GM12878 (cell line): ENCODE measurements around the gene EPHA5. TPM values are rescaled to one million over a fixed set of nuclear protein-coding genes. Genes with fewer than 3 reads are reported as not detected.

Experiments used
- ATAC-seq: fragments of 200-7000 bp; cut with Tn5 transposase; 3 replicates; pipeline ENCODE4 v1.9.1; 2020; ENCODE audit warnings: mild to moderate bottlenecking, moderate library complexity
- BruUV-seq: library from RNA; stranded (reverse); fragments of 400-500 nt; replicated peaks from 2 replicates; lab custom pipeline; 2021; lab: Mats Ljungman, UMichigan
- CTCF ChIA-PET: fragments of 300-600 bp; sonication (Branson Sonifier 250); formaldehyde crosslinking; extraction: SDS; loops from one replicate; lab custom pipeline; 2021; ENCODE audit warnings: inconsistent platforms; lab: Yijun Ruan, JAX
- POLR2A ChIA-PET: fragments of 350-600 bp; formaldehyde crosslinking; extraction: SDS; loops from one replicate; lab custom pipeline; 2021; ENCODE audit warnings: inconsistent platforms; lab: Charles Lee
- RAD21 ChIA-PET: fragments of 300-600 bp; sonication (Branson Sonifier 250); formaldehyde crosslinking; loops from one replicate; lab custom pipeline; 2023; ENCODE audit warnings: antibody characterized with exemption; ENCODE audit not compliant: unreplicated experiment; lab: Charles Lee
- SMC1A ChIA-PET: fragments of 300-600 bp; sonication (Branson Sonifier 250); formaldehyde crosslinking; loops from one replicate; lab custom pipeline; 2023; ENCODE audit not compliant: unreplicated experiment, uncharacterized antibody; lab: Charles Lee
- DNase-seq: peaks from one replicate; pipeline ENCODE4 v3.0.0-alpha.2; 2011; ENCODE audit warnings: low read depth, low spot score
- FAIRE-seq: peaks from 3 replicates; lab custom pipeline; 2011; peaks lifted over from hg19 to GRCh38; lab: Jason Lieb, UNC
- H2AFZ ChIP-seq: 2 replicates; pipeline ENCODE4 v1.6.0; 2011; ENCODE audit warnings: low read depth, low read length, control low read depth; ENCODE audit not compliant: control insufficient read depth
- H3K27ac ChIP-seq: 2 replicates; pipeline ENCODE4 v1.5.1; 2011; ENCODE audit warnings: control low read depth; ENCODE audit not compliant: control insufficient read depth, insufficient read depth
- H3K27me3 ChIP-seq, 2 experiments: replicated peaks in 1 of 2; 2 replicates each; pipeline versions ENCODE4 v1.6.0 to v1.6.1; 2011; ENCODE audit warnings: low read length in 1 of 2; ENCODE audit not compliant: control insufficient read depth in 2 of 2, insufficient read depth in 2 of 2
- H3K36me3 ChIP-seq, 2 experiments: 2 replicates each; pipeline ENCODE4 v1.5.1; 2011; ENCODE audit warnings: low read length in 1 of 2; ENCODE audit not compliant: control insufficient read depth in 2 of 2, insufficient read depth in 2 of 2
- H3K4me1 ChIP-seq: 2 replicates; pipeline ENCODE4 v1.6.1; 2011; ENCODE audit warnings: mild to moderate bottlenecking, low read length, moderate library complexity, mixed read lengths; ENCODE audit not compliant: control insufficient read depth, insufficient read depth
- H3K4me2 ChIP-seq: 2 replicates; pipeline ENCODE4 v1.6.0; 2011; ENCODE audit warnings: control low read depth; ENCODE audit not compliant: control insufficient read depth, insufficient read depth
- H3K4me3 ChIP-seq: fragments of 200-600 bp; sonication (generic); 2 replicates; pipeline ENCODE4 v1.5.1; 2016
- H3K79me2 ChIP-seq: 2 replicates; pipeline ENCODE4 v1.6.0; 2011; ENCODE audit warnings: low read length; ENCODE audit not compliant: control insufficient read depth, insufficient read depth
- H3K9ac ChIP-seq: 2 replicates; pipeline ENCODE4 v1.8.0; 2011; ENCODE audit warnings: low read length, control low read depth, mixed read lengths; ENCODE audit not compliant: control insufficient read depth, insufficient read depth
- H3K9me3 ChIP-seq: replicated peaks from 3 replicates; pipeline ENCODE4 v1.5.1; 2011; ENCODE audit warnings: mild to moderate bottlenecking, low read length; ENCODE audit not compliant: control insufficient read depth, insufficient read depth
- H4K20me1 ChIP-seq: 2 replicates; pipeline ENCODE4 v1.6.0; 2011; ENCODE audit not compliant: control insufficient read depth, insufficient read depth
- ASH2L ChIP-seq: fragments of 300-600, 200-600 bp; sonication (generic); IDR thresholded peaks from 2 replicates; pipeline ENCODE4 v1.6.1; 2017; ENCODE audit warnings: low read depth, mild to moderate bottlenecking, borderline replicate concordance
- BCL11A ChIP-seq: IDR thresholded peaks from 2 replicates; pipeline ENCODE4 v1.6.1; 2011; ENCODE audit warnings: low read depth, low read length
- CREB1 ChIP-seq: IDR thresholded peaks from 2 replicates; pipeline ENCODE4 v1.6.1; 2012; ENCODE audit warnings: low read depth, mild to moderate bottlenecking, inconsistent platforms
- ETV6 ChIP-seq, 2 experiments: fragments of 450-650 bp in 1 of 2; IDR thresholded peaks in 1 of 2; conservative IDR thresholded peaks in 1 of 2; 2 replicates each; pipeline ENCODE4 v1.6.1; 2014; ENCODE audit warnings: antibody characterized with exemption in 1 of 2, borderline replicate concordance in 1 of 2, low read depth in 1 of 2, mild to moderate bottlenecking in 1 of 2, moderate library complexity in 1 of 2
- GABPA ChIP-seq: IDR thresholded peaks from 2 replicates; pipeline ENCODE4 v1.6.1; 2014; ENCODE audit warnings: antibody characterized with exemption, low read depth, mild to moderate bottlenecking, inconsistent platforms
- IRF4 ChIP-seq: IDR thresholded peaks from 2 replicates; pipeline ENCODE4 v1.6.1; 2011; ENCODE audit warnings: low read depth, low read length
- JUND ChIP-seq: IDR thresholded peaks from 2 replicates; pipeline ENCODE4 v1.6.1; 2012; ENCODE audit warnings: low read depth, mild to moderate bottlenecking, low read length, improper control_type of control experiment, moderate library complexity
- KLF5 ChIP-seq: fragments of 450-650 bp; IDR thresholded peaks from 2 replicates; pipeline ENCODE4 v1.6.1; 2014; ENCODE audit warnings: mild to moderate bottlenecking; ENCODE audit not compliant: partially characterized antibody
- NFYA ChIP-seq: IDR thresholded peaks from 2 replicates; pipeline ENCODE4 v1.6.1; 2011; ENCODE audit warnings: low read depth, mild to moderate bottlenecking, low read length, improper control_type of control experiment, borderline replicate concordance
- PML ChIP-seq: IDR thresholded peaks from 2 replicates; pipeline ENCODE4 v1.6.1; 2012; ENCODE audit warnings: low read length, inconsistent platforms
- SMARCA5 ChIP-seq: fragments of 450-650 bp; IDR thresholded peaks from 2 replicates; pipeline ENCODE4 v1.6.1; 2017; ENCODE audit warnings: mild to moderate bottlenecking
- TCF7 ChIP-seq: IDR thresholded peaks from 2 replicates; pipeline ENCODE4 v1.6.1; 2014; ENCODE audit warnings: antibody characterized with exemption, borderline replicate concordance
- WGBS: methylation state at CpG from one replicate; pipeline ENCODE4 v1.1.6; 2016; ENCODE audit warnings: low lambda C conversion rate; ENCODE audit not compliant: insufficient replicate concordance, insufficient coverage; ENCODE audit errors: missing lambda C conversion rate; 5-methylcytosine and 5-hydroxymethylcytosine counted together
- in situ Hi-C: fragments of 300-500 bp; cut with MboI; formaldehyde crosslinking; loops from 9 replicates; pipeline ENCODE4 v1.14.3; 2018; ENCODE audit warnings: mixed read lengths
- intact Hi-C: fragments of 100-400 bp; cut with micrococcal nuclease; formaldehyde crosslinking; loops from one replicate; pipeline ENCODE4 v1.14.2; 2022; ENCODE audit not compliant: unreplicated experiment
- polyA plus RNA-seq, 11 experiments: library from polyadenylated mRNA; depleted of rRNA in 4 of 11; unstranded in 6 of 11; stranded (reverse) in 5 of 11; fragments of >200 nt; fragmentation: Nextera tagmentation in 4 of 11; fragmentation: Illumina TruSeq in 1 of 11; extraction: Ambion mirVana in 4 of 11; extraction: Trizol in 1 of 11; gene quantifications; 1 replicate in 1 of 11; 2 replicates in 10 of 11; pipeline versions ENCODE4 v1.2.1 to v1.2.3, GENCODE V29; 2011 to 2016; ENCODE audit warnings: inconsistent platforms in 2 of 11, missing spikeins in 2 of 11, low read depth in 1 of 11
- total RNA-seq, 4 experiments: library from RNA; depleted of rRNA in 3 of 4; stranded (reverse); fragments of >200 nt in 3 of 4; fragmentation: Illumina TruSeq in 1 of 4; extraction: Trizol in 1 of 4; gene quantifications; 2 replicates each; pipeline versions ENCODE4 v1.2.1 to v1.2.3, GENCODE V29; 2013 to 2021
- TF ChIP-seq, protein P1 (sequence below): fragments of 450-650 bp; IDR thresholded peaks from 2 replicates; pipeline ENCODE4 v1.6.1; 2016; ENCODE audit warnings: mild to moderate bottlenecking
- TF ChIP-seq, protein P2 (sequence below): IDR thresholded peaks from 2 replicates; pipeline ENCODE4 v1.6.1; 2012; ENCODE audit warnings: mild to moderate bottlenecking, low read depth, low read length
- TF ChIP-seq, protein P3 (sequence below): IDR thresholded peaks from 2 replicates; pipeline ENCODE4 v1.6.1; 2012; ENCODE audit warnings: low read depth, low read length, improper control_type of control experiment

The EPHA5 gene
- total and polyA plus RNA-seq, 10 of the 15 experiments (the other 5 are each of a cell fraction or from before 2014, with no cell fraction given), result not detected

DNA sequence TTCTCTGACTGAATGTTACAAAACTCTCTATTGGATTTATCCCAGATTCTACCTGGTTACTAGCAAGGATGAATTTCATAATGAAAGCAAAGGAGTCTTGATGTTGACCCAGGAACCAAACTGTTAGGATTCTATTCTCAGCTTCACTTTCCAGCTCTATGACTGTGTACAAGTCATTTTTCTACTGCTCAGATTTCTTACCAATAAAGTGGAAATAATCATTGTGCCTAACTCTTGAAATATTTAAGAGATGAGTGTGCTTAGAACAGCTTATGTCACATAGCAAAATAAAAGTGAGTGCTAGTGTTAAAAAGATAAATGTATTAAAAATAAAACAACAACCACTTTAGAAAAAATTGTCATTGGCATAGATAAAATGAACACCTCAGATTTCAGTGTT lies 45.6 kb downstream of the EPHA5 start:
- ChIA-PET RAD21 (no interaction called here), CTCF (no interaction called here)

DNA sequence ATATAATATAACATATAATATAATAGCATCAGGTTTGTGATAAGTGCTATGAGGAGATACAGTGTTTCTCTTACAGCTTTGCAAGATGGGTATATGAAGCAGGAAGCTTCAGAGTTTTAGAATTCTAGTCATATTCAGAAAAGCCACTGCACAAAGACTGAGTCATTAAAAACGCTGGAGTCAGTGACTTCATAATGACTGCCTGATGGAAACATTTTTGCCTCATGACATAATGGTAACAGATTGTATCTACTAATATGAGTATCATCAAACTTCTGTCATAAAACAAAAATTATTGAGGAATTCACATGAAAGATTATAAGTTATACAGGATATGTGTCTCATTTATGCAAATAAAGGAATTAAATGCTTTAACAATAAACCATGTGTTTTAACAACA lies 46.8 kb downstream of the EPHA5 start:
- Histone ChIP-seq H3K27ac (no peak overlapping the region), H3K4me1 (no peaks in the 10 kb centered on the region), H3K27me3 (no peaks in the 10 kb centered on the region), H3K9ac (no peak overlapping the region), H3K4me2 (no peak overlapping the region), H3K4me3 (no peak overlapping the region), H2AFZ (no peak overlapping the region), H3K36me3 (no peaks in the 10 kb centered on the region), H4K20me1 (no peaks in the 10 kb centered on the region), H3K9me3 (no peaks in the 10 kb centered on the region), H3K79me2 (no peaks in the 10 kb centered on the region)
- FAIRE-seq (no peak), ATAC-seq (no peak), DNase-seq (no peak)
- no TSS peak for BruUV-seq
- intact Hi-C loops (no loop called here), in situ Hi-C loops (no loop called here)
- ChIA-PET POLR2A (no interaction called here), CTCF (no interaction called here), RAD21 (no interaction called here), SMC1A (no interaction called here)
- WGBS, result 0% methylated on average over 1 of the region's 1 CpG
- TF ChIP-seq PML (no peak), NFYA (no peak), JUND (no peak), KLF5 (no peak), ASH2L (no peak), CREB1 (no peak), ETV6 (conservative IDR thresholded peaks at IDR 0.05 in 1 of 2, IDR thresholded peaks at IDR 0.05 in 1 of 2; ENCODE audit: borderline replicate concordance in 1 of 2, low read depth in 1 of 2) (no peak), IRF4 (no peak), BCL11A (no peak)
- TF ChIP-seq, protein P1, sequence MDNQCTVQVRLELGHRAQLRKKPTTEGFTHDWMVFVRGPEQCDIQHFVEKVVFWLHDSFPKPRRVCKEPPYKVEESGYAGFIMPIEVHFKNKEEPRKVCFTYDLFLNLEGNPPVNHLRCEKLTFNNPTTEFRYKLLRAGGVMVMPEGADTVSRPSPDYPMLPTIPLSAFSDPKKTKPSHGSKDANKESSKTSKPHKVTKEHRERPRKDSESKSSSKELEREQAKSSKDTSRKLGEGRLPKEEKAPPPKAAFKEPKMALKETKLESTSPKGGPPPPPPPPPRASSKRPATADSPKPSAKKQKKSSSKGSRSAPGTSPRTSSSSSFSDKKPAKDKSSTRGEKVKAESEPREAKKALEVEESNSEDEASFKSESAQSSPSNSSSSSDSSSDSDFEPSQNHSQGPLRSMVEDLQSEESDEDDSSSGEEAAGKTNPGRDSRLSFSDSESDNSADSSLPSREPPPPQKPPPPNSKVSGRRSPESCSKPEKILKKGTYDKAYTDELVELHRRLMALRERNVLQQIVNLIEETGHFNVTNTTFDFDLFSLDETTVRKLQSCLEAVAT, result no peak
- TF ChIP-seq, protein P2, sequence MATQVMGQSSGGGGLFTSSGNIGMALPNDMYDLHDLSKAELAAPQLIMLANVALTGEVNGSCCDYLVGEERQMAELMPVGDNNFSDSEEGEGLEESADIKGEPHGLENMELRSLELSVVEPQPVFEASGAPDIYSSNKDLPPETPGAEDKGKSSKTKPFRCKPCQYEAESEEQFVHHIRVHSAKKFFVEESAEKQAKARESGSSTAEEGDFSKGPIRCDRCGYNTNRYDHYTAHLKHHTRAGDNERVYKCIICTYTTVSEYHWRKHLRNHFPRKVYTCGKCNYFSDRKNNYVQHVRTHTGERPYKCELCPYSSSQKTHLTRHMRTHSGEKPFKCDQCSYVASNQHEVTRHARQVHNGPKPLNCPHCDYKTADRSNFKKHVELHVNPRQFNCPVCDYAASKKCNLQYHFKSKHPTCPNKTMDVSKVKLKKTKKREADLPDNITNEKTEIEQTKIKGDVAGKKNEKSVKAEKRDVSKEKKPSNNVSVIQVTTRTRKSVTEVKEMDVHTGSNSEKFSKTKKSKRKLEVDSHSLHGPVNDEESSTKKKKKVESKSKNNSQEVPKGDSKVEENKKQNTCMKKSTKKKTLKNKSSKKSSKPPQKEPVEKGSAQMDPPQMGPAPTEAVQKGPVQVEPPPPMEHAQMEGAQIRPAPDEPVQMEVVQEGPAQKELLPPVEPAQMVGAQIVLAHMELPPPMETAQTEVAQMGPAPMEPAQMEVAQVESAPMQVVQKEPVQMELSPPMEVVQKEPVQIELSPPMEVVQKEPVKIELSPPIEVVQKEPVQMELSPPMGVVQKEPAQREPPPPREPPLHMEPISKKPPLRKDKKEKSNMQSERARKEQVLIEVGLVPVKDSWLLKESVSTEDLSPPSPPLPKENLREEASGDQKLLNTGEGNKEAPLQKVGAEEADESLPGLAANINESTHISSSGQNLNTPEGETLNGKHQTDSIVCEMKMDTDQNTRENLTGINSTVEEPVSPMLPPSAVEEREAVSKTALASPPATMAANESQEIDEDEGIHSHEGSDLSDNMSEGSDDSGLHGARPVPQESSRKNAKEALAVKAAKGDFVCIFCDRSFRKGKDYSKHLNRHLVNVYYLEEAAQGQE, result no peak
- TF ChIP-seq, protein P3, sequence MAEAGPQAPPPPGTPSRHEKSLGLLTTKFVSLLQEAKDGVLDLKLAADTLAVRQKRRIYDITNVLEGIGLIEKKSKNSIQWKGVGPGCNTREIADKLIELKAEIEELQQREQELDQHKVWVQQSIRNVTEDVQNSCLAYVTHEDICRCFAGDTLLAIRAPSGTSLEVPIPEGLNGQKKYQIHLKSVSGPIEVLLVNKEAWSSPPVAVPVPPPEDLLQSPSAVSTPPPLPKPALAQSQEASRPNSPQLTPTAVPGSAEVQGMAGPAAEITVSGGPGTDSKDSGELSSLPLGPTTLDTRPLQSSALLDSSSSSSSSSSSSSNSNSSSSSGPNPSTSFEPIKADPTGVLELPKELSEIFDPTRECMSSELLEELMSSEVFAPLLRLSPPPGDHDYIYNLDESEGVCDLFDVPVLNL, result no peak

More for the DNA sequence above, 45.6 kb downstream of the EPHA5 start:
- ATAC-seq (no peak), FAIRE-seq (no peak), DNase-seq (no peak)
- Histone ChIP-seq H3K9me3 (no peaks in the 10 kb centered on the region), H3K36me3 (no peaks in the 10 kb centered on the region), H3K4me2 (no peak overlapping the region), H3K27ac (no peak overlapping the region), H3K27me3 (no peaks in the 10 kb centered on the region), H4K20me1 (no peaks in the 10 kb centered on the region), H3K9ac (no peak overlapping the region), H3K4me3 (no peak overlapping the region), H3K79me2 (no peaks in the 10 kb centered on the region), H2AFZ (no peak overlapping the region), H3K4me1 (no peaks in the 10 kb centered on the region)
- ChIA-PET POLR2A (no interaction called here), SMC1A (interaction anchor here (0.9 kb wide), 1 partner anchor 47 kb away, joined by 3 read pairs; no protein-coding TSS in a partner anchor)
- TF ChIP-seq SMARCA5, result no peak
- TF ChIP-seq TCF7, result no peak
- no peak for TF ChIP-seq GABPA
- in situ Hi-C loops, result no loop called here
- intact Hi-C loops, result no loop called here
- no TSS peak for BruUV-seq
